Psoas muscle (tissue), 8 donors: Measurements from ENCODE around the gene UNC13A. TPM values are rescaled to one million over a fixed set of nuclear protein-coding genes. Genes with fewer than 3 reads are reported as not detected.

Experiments used
- ATAC-seq, 4 donors: fragments of 200-7000 bp; cut with Tn5 transposase; one replicate each; pipeline ENCODE4 v1.9.1; 2020; ENCODE audit warnings: moderate library complexity in 3 of 4, mild to moderate bottlenecking in 2 of 4
- DNase-seq, 2 donors: peaks; one replicate each; pipeline ENCODE4 v3.0.0-alpha.2; 2020
- H3K27ac ChIP-seq: fragments of 200-600 bp; one replicate; pipeline ENCODE4 v1.8.0; 2022
- H3K27me3 ChIP-seq, 3 donors: fragments of 200-600 bp in 1 of 3; one replicate each; pipeline versions ENCODE4 v1.6.1 to v1.8.0; 2013 to 2022; ENCODE audit warnings: low read length in 2 of 3, mild to moderate bottlenecking in 2 of 3, moderate library complexity in 1 of 3; ENCODE audit not compliant: insufficient read depth in 3 of 3
- H3K36me3 ChIP-seq, 2 donors: fragments of 200-600 bp in 1 of 2; one replicate each; pipeline versions ENCODE4 v1.6.1 to v1.8.0; 2013 to 2022; ENCODE audit warnings: low read depth in 1 of 2, mild to moderate bottlenecking in 1 of 2, moderate library complexity in 1 of 2; ENCODE audit not compliant: insufficient read depth in 1 of 2
- H3K4me1 ChIP-seq: fragments of 200-600 bp; one replicate; pipeline ENCODE4 v1.8.0; 2022
- H3K4me3 ChIP-seq: fragments of 200-600 bp; one replicate; pipeline ENCODE4 v1.8.0; 2022; ENCODE audit warnings: mild to moderate bottlenecking
- H3K9me3 ChIP-seq: fragments of 200-600 bp; one replicate; pipeline ENCODE4 v1.8.0; 2022
- CTCF ChIP-seq: fragments of 200-600 bp; IDR thresholded peaks from one replicate; pipeline ENCODE4 v1.8.0; 2022; ENCODE audit warnings: antibody characterized with exemption
- WGBS, 3 donors: extraction: QIAGEN DNeasy Blood & Tissue Kit; methylation state at CpG; one replicate each; pipeline versions ENCODE4 v1.1.6 to v1.1.7; 2013; 5-methylcytosine and 5-hydroxymethylcytosine counted together
- intact Hi-C, 2 donors: fragments of 100-400 bp; cut with DNase I; formaldehyde crosslinking; loops; one replicate each; pipeline versions ENCODE4 v1.11.0 to v1.14.2; 2022
- polyA plus RNA-seq, 3 donors: library from polyadenylated mRNA; stranded (reverse); fragments of 200-250 nt; gene quantifications; one replicate each; pipeline ENCODE4 v1.2.3, GENCODE V29; 2013
- total RNA-seq, 4 donors: library from RNA; stranded (reverse); fragmentation: NEBNext Ultra II Directional in 2 of 4; extraction: Animal tissue kit (Norgen Biotek cat#: 25700) in 2 of 4; gene quantifications; one replicate each; pipeline versions ENCODE4 v1.2.1 to v1.2.4, GENCODE V29; 2021 to 2023
- donor health status: healthy with polysubstance abuse.
- donor health status: DM: no; HTN: no; CAD: no; lungs with moderate emphysema.
- donor health status: Bipolar disorder and iron deficiency.
- donor health status: healthy.
- donor health status: DM: yes; HTN: yes; CAD: no.
- donor health status: DM: no; HTN: no; CAD: no.
- donor health status: DM: no; HTN: no; CAD: no.
- donor health status: DM: yes; HTN: yes; CAD: no.

Gene UNC13A
- total and polyA plus RNA-seq, 7 donors: 0.04 to 0.19 (median 0.05) TPM; not detected in 3

DNA sequence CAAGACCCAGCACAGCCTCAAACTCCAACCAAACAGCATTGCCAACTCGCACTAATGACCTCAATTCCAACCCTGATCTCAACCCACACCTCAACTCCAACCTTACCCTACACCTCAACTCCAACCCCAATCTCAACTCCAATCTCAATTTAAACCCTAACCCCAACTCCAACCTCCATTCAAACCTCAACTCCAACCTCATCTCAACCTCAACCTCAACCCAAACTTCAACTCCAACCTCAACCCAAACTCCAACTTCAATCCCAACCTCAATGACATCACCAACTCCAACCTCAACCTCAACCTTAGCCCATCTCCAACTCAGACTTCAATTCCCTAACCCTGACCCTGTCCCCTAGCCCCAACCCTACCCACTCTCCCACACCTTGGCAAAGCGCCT lies 58.4 kb downstream of the UNC13A start:
- 86 to 88% (median 86%) methylated on average over 2 of the region's 2 CpGs for WGBS, 3 donors
- DNase-seq (no peak), ATAC-seq (no peak)
- TF ChIP-seq CTCF: no peak
- Histone ChIP-seq H3K9me3 (no peaks in the 10 kb centered on the region), H3K4me1 (no peaks in the 10 kb centered on the region), H3K4me3 (no peak overlapping the region), H3K36me3 (no peaks in the 10 kb centered on the region), H3K27me3 (peaks cover 0 to 5% (median 1%) of the 10 kb centered on the region in 3 donors), H3K27ac (no peak overlapping the region)
- intact Hi-C loops: loop anchor here in 1 of 2 donors (10.0 kb wide), 1 partner anchor 335 kb away; the partner anchor contains the start of gene KCNN1

- peaks cover 0 to 5% (median 1%) of the 10 kb centered on the region in 3 donors for H3K27me3 ChIP-seq
- no peaks in the 10 kb centered on the region for H3K36me3 ChIP-seq
- H3K9me3 ChIP-seq: no peaks in the 10 kb centered on the region
- no peaks in the 10 kb centered on the region for H3K4me1 ChIP-seq
- H3K27ac ChIP-seq: no peak overlapping the region
- intact Hi-C loops: no loop called here
- DNase-seq: peak in 1 of 2 donors; percentile 34
- ATAC-seq: no peak
- WGBS, 3 donors: 64 to 71% (median 69%) methylated on average over 4 to 5 of the region's 5 CpGs
- no peak overlapping the region for H3K4me3 ChIP-seq
- no peak for TF ChIP-seq CTCF
Measured at GRCh38 chr19:17627921-17628320, 60.2 kb downstream of the UNC13A start.

DNA sequence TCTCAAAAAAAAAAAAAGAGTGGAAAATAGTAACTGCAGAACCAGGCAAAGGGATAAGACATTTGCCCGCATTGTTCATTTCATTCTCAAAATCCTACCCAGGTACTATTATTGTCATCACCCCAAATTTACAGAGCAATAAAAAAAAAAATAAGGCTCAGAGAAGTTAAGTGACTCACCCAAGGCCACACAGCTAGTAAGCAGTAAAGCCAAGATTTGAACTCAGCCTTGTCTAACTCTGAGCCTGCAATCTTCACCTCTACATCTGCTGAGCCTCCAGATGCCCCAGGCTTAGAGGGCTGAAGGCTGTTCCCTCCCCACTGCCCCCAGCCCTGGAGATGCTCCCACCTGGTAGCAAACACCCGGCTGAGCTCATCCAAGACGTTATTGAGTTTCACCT lies 61.0 kb downstream of the UNC13A start:
- no peak for TF ChIP-seq CTCF
- WGBS, 3 donors: 78 to 81% (median 80%) methylated on average over 3 of the region's 3 CpGs
- no peak overlapping the region for H3K27ac ChIP-seq
- no peaks in the 10 kb centered on the region for H3K4me1 ChIP-seq
- intact Hi-C loops: no loop called here
- H3K4me3 ChIP-seq: no peak overlapping the region
- no peak for DNase-seq
- H3K36me3 ChIP-seq: no peaks in the 10 kb centered on the region
- no peak for ATAC-seq
- peaks cover 0 to 4% (median under 1%) of the 10 kb centered on the region in 3 donors for H3K27me3 ChIP-seq
- peaks cover under 1% of the 10 kb centered on the region for H3K9me3 ChIP-seq

GRCh38 chr19:17626456-17627015 lies 61.6 kb downstream of the UNC13A start:
- WGBS, 3 donors: 75 to 85% (median 75%) methylated on average over 12 of the region's 12 CpGs
- DNase-seq (peak in 1 of 2 donors; percentile 8), ATAC-seq (no peak)
- H3K27ac ChIP-seq: no peak overlapping the region
- peaks cover 0 to 4% (median 0%) of the 10 kb centered on the region in 3 donors for H3K27me3 ChIP-seq
- no peak overlapping the region for H3K4me3 ChIP-seq
- no peaks in the 10 kb centered on the region for H3K4me1 ChIP-seq
- intact Hi-C loops: no loop called here
- TF ChIP-seq CTCF: no peak
- no peaks in the 10 kb centered on the region for H3K36me3 ChIP-seq
- H3K9me3 ChIP-seq: peaks cover 6% of the 10 kb centered on the region

DNA sequence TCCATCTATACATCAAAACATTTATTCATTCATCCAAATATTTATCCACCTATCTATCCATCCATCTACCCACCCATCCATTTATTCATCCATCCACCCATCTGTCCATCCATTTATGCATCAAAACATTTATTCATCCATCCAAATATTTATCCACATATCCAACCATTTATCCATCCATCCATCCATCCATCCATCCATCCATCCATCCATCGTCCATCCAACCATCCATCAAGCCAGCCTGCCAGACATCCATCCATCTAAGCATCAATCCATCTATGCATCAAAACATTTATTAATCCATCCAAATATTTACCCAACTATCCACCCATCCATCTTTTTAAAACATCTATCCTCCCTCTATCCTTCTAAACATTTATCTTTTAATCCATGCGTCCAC lies 62.2 kb downstream of the UNC13A start:
- Histone ChIP-seq H3K9me3 (peaks cover 6% of the 10 kb centered on the region), H3K27ac (no peak overlapping the region), H3K4me3 (no peak overlapping the region), H3K36me3 (no peaks in the 10 kb centered on the region), H3K27me3 (peaks cover 0 to 4% (median 0%) of the 10 kb centered on the region in 3 donors), H3K4me1 (no peaks in the 10 kb centered on the region)
- WGBS, 3 donors: 86 to 95% (median 91%) methylated on average over 2 of the region's 2 CpGs
- no peak for TF ChIP-seq CTCF
- intact Hi-C loops: no loop called here
- DNase-seq (no peak), ATAC-seq (no peak)
